Upper lobe of right lung (tissue), 1 donor: ENCODE measurements around the gene RPE65. TPM values are rescaled to one million over a fixed set of nuclear protein-coding genes. Genes with fewer than 3 reads are reported as not detected.
A peak's percentile ranks its signal among the peaks of the same experiment; 100 is the strongest.

Source experiments
- ATAC-seq: fragments of 200-7000 bp; cut with Tn5 transposase; one replicate; pipeline ENCODE4 v1.9.1; 2020; ENCODE audit warnings: mild to moderate bottlenecking, moderate library complexity
- DNase-seq: peaks from one replicate; pipeline ENCODE4 v3.0.0-alpha.2; 2020
- H3K27ac ChIP-seq: fragments of 200-600 bp; one replicate; pipeline ENCODE4 v1.8.0; 2022
- H3K27me3 ChIP-seq: fragments of 200-600 bp; one replicate; pipeline ENCODE4 v1.8.0; 2022; ENCODE audit warnings: mild to moderate bottlenecking
- H3K36me3 ChIP-seq: fragments of 200-600 bp; one replicate; pipeline ENCODE4 v1.8.0; 2022
- H3K4me1 ChIP-seq: fragments of 200-600 bp; one replicate; pipeline ENCODE4 v1.8.0; 2022
- H3K4me3 ChIP-seq: fragments of 200-600 bp; one replicate; pipeline ENCODE4 v1.8.0; 2022; ENCODE audit warnings: mild to moderate bottlenecking
- H3K9me3 ChIP-seq: fragments of 200-600 bp; one replicate; pipeline ENCODE4 v1.8.0; 2022
- intact Hi-C: fragments of 100-400 bp; cut with DNase I; formaldehyde crosslinking; loops from one replicate; pipeline ENCODE4 v1.11.0; 2022
- total RNA-seq: library from RNA; stranded (reverse); fragmentation: NEBNext Ultra II Directional; extraction: Animal tissue kit (Norgen Biotek cat#: 25700); gene quantifications from one replicate; pipeline ENCODE4 v1.2.1, GENCODE V29; 2021
- TF ChIP-seq, protein P1 (sequence below): fragments of 200-600 bp; IDR thresholded peaks from one replicate; pipeline ENCODE4 v1.8.0; 2022; ENCODE audit warnings: antibody characterized with exemption
- donor health status: DM: no; HTN: yes; CAD: no; lungs with severe emphysema.

Gene RPE65
- total RNA-seq, 1 donor from 2014 or later = not detected

DNA sequence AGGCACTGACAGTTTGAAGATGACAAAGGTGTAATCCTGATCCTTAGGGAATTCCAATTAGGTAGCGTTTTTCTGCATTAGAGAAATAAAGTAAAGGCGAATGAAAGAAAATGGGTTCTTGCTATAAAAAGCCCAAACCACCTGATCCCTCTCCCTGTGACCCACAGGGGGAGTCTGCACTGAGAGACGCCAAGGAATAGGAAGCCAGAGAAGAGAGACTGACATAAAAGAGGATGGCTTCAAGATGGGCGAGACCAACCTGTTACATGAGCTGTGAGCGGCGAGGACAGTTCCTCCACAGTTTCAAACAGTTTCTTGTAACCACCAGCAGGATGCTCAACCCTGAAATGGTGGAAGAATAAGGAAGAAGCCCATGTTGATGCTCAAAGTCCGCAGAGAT lies 1.4 kb downstream of the RPE65 start:
- H3K27me3 ChIP-seq = no peaks in the 10 kb centered on the region
- H3K9me3 ChIP-seq = no peaks in the 10 kb centered on the region
- DNase-seq (no peak), ATAC-seq (no peak)
- no peaks in the 10 kb centered on the region for H3K4me1 ChIP-seq
- intact Hi-C loops = no loop called here
- TF ChIP-seq, protein P1, sequence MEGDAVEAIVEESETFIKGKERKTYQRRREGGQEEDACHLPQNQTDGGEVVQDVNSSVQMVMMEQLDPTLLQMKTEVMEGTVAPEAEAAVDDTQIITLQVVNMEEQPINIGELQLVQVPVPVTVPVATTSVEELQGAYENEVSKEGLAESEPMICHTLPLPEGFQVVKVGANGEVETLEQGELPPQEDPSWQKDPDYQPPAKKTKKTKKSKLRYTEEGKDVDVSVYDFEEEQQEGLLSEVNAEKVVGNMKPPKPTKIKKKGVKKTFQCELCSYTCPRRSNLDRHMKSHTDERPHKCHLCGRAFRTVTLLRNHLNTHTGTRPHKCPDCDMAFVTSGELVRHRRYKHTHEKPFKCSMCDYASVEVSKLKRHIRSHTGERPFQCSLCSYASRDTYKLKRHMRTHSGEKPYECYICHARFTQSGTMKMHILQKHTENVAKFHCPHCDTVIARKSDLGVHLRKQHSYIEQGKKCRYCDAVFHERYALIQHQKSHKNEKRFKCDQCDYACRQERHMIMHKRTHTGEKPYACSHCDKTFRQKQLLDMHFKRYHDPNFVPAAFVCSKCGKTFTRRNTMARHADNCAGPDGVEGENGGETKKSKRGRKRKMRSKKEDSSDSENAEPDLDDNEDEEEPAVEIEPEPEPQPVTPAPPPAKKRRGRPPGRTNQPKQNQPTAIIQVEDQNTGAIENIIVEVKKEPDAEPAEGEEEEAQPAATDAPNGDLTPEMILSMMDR = no peak
- H3K4me3 ChIP-seq = no peak overlapping the region
- no peak overlapping the region for H3K27ac ChIP-seq
- no peaks in the 10 kb centered on the region for H3K36me3 ChIP-seq

DNA sequence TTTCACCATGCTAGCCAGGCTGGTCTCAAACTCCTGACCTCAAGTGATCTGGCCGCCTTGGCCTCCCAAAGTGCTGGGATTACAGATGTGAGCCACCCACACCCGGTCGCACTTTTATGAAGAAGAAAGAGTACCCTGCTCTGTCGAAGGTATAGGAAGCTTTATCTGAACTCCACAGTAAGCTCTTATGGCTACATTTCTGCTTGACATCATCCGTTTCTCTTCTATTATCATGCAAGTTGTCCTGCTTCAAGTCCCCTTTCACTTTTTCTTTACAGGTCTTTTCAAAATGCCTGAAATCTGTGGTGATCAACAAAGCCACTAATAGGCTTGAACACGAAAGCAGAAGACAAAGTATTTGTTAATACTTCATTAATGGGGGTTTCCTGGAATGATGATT lies 4.0 kb downstream of the RPE65 start:
- ATAC-seq (no peak), DNase-seq (no peak)
- intact Hi-C loops = no loop called here
- no peaks in the 10 kb centered on the region for H3K27me3 ChIP-seq
- no peak overlapping the region for H3K4me3 ChIP-seq
- H3K36me3 ChIP-seq = no peaks in the 10 kb centered on the region
- no peak overlapping the region for H3K27ac ChIP-seq
- H3K9me3 ChIP-seq = no peaks in the 10 kb centered on the region
- H3K4me1 ChIP-seq = no peaks in the 10 kb centered on the region
- TF ChIP-seq, protein P1 = no peak

DNA sequence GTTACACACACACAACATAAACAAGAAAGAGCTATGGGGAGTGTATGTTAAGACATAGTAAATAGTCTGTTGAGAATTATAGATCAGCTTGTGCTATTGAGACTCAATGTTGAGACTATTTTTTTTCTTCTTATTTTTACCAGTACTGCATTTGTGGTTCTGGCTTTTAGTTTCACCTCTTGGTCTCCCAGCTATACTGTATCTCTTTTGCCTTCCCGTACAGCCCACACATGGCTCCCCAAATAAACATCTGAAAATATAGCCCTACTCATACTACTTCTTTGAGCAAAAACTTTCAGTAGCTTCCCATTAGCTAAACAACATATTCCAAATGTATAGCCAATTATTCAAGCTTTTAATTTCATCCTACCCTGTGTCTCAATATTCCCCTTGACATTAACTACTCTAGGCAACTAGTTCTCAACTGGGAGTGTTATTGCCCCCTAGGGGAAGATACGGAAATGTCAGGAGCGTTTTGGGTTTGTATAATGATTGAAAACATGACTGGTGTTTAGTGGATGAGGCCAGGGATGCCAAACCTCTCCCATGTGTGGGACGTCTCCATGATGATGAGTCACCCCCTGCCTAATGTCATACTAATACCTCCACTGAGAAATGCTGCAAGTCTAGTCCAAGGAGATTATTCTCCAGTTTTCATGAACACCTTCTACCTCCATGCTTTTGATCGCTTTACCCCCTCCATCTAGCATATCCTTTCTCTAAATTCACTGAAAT lies 6.8 kb downstream of the RPE65 start:
- peak; percentile 70 for ATAC-seq

DNA sequence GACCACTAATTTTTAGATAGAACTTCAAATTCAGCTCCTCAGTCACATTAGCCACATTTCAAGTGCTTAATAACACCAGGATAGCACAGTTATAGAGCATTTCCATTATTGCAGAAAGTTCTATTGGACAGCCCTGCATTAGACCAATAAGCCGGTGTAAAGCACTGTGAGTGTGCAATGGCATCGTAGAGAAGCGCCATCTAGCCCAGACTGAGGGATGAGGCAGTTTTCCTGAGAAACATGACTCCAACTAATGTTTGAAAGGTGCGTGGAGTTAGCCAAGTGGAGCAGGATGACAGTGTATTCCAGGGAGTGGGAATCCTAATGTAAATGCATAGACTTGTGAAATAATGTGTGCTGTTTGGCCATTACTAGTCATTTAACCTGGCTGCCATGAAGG lies 7.7 kb downstream of the RPE65 start:
- TF ChIP-seq, protein P1 = no peak
- Histone ChIP-seq H3K27ac (no peak overlapping the region), H3K27me3 (no peaks in the 10 kb centered on the region), H3K36me3 (no peaks in the 10 kb centered on the region), H3K9me3 (no peaks in the 10 kb centered on the region), H3K4me3 (no peak overlapping the region), H3K4me1 (no peaks in the 10 kb centered on the region)
- intact Hi-C loops = no loop called here
- no peak for DNase-seq
- ATAC-seq = no peak

More for the DNA sequence above, 6.8 kb downstream of the RPE65 start:
- no peak overlapping the region for H3K27ac ChIP-seq
- H3K4me3 ChIP-seq = no peak overlapping the region
- TF ChIP-seq, protein P1 = peak; percentile 57
- no peaks in the 10 kb centered on the region for H3K27me3 ChIP-seq
- H3K9me3 ChIP-seq = no peaks in the 10 kb centered on the region
- intact Hi-C loops = no loop called here
- H3K36me3 ChIP-seq = no peaks in the 10 kb centered on the region
- DNase-seq = no peak
- H3K4me1 ChIP-seq = no peaks in the 10 kb centered on the region

DNA sequence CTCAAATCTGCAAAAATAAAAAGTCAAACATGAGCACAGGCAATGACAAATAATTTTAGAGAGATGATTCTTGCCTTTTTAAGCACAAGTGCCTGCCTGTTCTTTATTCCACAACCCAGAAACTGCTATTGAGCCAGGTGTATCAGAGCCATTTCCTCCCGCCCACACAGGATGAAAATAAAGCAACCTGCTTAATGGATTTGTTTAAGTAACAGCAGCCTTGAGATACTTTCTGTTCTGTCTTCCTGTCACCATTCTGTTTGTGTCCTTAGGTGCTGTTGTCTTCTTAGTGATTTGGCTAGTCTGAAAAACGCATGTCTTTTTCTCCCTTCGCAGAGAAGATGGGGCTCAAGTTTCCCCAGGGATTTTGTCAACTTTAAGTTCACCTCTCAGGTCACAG lies 11.4 kb downstream of the RPE65 start:
- Histone ChIP-seq H3K36me3 (no peaks in the 10 kb centered on the region), H3K4me1 (no peaks in the 10 kb centered on the region), H3K9me3 (no peaks in the 10 kb centered on the region), H3K4me3 (no peak overlapping the region), H3K27me3 (no peaks in the 10 kb centered on the region), H3K27ac (no peak overlapping the region)
- TF ChIP-seq, protein P1 = no peak
- intact Hi-C loops = no loop called here
- ATAC-seq = no peak
- no peak for DNase-seq

DNA sequence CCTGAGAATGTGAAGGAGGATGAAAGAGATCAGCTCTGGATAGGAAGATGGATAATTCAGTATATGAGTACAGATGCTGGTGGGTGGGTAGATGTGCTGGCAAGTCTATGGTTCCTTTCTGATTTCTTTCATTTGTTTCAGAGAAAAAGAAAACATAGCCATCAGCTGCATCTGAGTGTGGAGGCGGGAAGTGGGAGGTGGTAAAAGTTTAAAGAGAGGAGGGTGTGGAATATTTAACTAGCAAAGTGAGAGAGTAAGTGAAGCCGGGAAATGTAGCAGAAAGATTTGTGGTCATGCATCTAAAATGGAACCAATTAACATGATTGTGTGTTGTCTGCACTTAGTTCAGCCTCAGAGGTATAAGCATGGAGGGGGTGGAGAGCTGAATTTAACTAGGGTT lies 16.4 kb downstream of the RPE65 start:
- DNase-seq (no peak), ATAC-seq (no peak)
- Histone ChIP-seq H3K27me3 (no peaks in the 10 kb centered on the region), H3K27ac (no peak overlapping the region), H3K36me3 (no peaks in the 10 kb centered on the region), H3K9me3 (no peaks in the 10 kb centered on the region), H3K4me3 (no peak overlapping the region), H3K4me1 (no peaks in the 10 kb centered on the region)
- TF ChIP-seq, protein P1 = no peak
- intact Hi-C loops = no loop called here
